NCI-H1092 treated with DMSO at 0.1 percent for 48 hours (cell line): ENCODE measurements around the gene IAH1.
A peak's percentile ranks its signal among the peaks of the same experiment; 100 is the strongest.
"Not testable (repeated sequence)": the region's sequence is repeated elsewhere in the genome, so short reads cannot be mapped to it uniquely, and the experiment has no call there.

Source experiments
- DNase-seq: peaks from one replicate; lab custom pipeline; 2025; lab: John Stamatoyannopoulos, UW

The IAH1 gene

GRCh38 chr2:9473308-9473984 lies 905 bp upstream of the IAH1 start:
- peak; percentile 4 for DNase-seq

GRCh38 chr2:9473985-9474360 lies 378 bp upstream of the IAH1 start:
- DNase-seq: peak; percentile 5

GRCh38 chr2:9477914-9478313 lies 3.6 kb downstream of the IAH1 start:
- no peak for DNase-seq

GRCh38 chr2:9478526-9478925 lies 4.2 kb downstream of the IAH1 start:
- no peak for DNase-seq

GRCh38 chr2:9480157-9480556 lies 5.8 kb downstream of the IAH1 start:
- no peak for DNase-seq

- DNase-seq: no peak
These were observed 8.8 kb downstream of the IAH1 start for GRCh38 chr2:9483107-9483506.

- DNase-seq: no peak
These were observed 10.2 kb downstream of the IAH1 start for GRCh38 chr2:9484533-9484932.

- DNase-seq: no peak
These were observed 14.5 kb downstream of the IAH1 start for GRCh38 chr2:9488583-9489547.

GRCh38 chr2:9490789-9491188 lies 16.4 kb downstream of the IAH1 start:
- no peak for DNase-seq

GRCh38 chr2:9492927-9493326 lies 18.6 kb downstream of the IAH1 start:
- no peak for DNase-seq

- DNase-seq: no peak
These were observed 19.1 kb downstream of the IAH1 start for GRCh38 chr2:9493478-9493877.

- no peak for DNase-seq
These were observed 19.7 kb downstream of the IAH1 start for GRCh38 chr2:9494081-9494480.

GRCh38 chr2:9497017-9497416 lies 22.7 kb downstream of the IAH1 start:
- no peak for DNase-seq

GRCh38 chr2:9498210-9498609 lies 23.9 kb downstream of the IAH1 start:
- no peak for DNase-seq

- no peak for DNase-seq
These were observed 34.6 kb downstream of the IAH1 start for GRCh38 chr2:9508931-9509330.

- not testable (repeated sequence) for DNase-seq
These were observed 39.6 kb downstream of the IAH1 start for GRCh38 chr2:9513946-9514345.

- DNase-seq: no peak
These were observed 42.9 kb downstream of the IAH1 start for GRCh38 chr2:9517118-9517782.

GRCh38 chr2:9518163-9518562 lies 43.8 kb downstream of the IAH1 start:
- DNase-seq: no peak

- DNase-seq: no peak
These were observed 44.4 kb downstream of the IAH1 start for GRCh38 chr2:9518780-9519179.

- DNase-seq: no peak
These were observed 44.9 kb downstream of the IAH1 start for GRCh38 chr2:9519250-9519649.

GRCh38 chr2:9524291-9524690 lies 49.9 kb downstream of the IAH1 start:
- no peak for DNase-seq

GRCh38 chr2:9525266-9525665 lies 50.9 kb downstream of the IAH1 start:
- DNase-seq: no peak
